GM21737 (cell line): Measurements from ENCODE around the gene PRLR.
A peak's percentile ranks its signal among the peaks of the same experiment; 100 is the strongest.
"Not testable (repeated sequence)": the region's sequence is repeated elsewhere in the genome, so short reads cannot be mapped to it uniquely, and the experiment has no call there.

Source experiments
- ATAC-seq: cut with Tn5 transposase; IDR thresholded peaks from one replicate; pipeline ENCODE4 v1.9.1; 2021; ENCODE audit warnings: mild to moderate bottlenecking, moderate library complexity; ENCODE audit not compliant: unreplicated experiment

The PRLR gene

DNA sequence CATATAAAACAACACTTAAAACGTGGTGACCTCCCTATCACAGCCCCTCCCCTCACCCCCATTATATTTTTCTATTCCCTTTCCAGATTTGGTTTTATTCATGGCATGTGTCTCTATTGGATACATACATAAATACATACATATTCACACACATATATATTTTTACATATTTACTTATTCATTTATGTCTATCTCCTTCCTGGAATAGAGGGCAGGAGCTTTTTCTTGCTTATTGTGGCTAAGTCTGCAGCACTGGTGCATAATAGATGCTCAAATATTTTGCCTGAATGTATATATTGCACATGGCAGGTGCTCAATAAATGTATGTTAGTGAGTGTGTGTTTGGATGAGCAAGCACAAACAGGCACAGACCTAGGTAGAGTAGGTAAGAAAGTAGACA is 185.0 kb downstream of the PRLR start:
- no peak for ATAC-seq

DNA sequence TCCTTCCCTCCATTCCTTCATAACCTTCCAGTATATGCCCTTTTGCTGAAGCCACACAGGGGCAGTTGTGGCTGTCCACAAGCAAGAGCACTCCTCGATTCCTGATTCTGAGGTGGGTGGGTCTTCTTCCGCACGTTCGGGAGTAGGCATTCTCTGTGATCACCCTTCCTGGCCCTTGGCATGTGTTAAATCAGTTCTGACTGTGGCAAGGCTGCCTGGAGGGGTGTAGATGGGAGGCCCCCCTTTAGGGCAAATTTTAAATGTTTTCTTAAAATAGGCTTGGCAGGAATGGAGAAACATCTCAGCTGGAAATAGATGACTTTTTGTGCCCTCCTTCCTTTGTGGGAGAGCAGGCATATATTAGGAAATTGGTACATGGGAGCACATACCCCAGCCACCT is 185.6 kb downstream of the PRLR start:
- ATAC-seq: no peak

DNA sequence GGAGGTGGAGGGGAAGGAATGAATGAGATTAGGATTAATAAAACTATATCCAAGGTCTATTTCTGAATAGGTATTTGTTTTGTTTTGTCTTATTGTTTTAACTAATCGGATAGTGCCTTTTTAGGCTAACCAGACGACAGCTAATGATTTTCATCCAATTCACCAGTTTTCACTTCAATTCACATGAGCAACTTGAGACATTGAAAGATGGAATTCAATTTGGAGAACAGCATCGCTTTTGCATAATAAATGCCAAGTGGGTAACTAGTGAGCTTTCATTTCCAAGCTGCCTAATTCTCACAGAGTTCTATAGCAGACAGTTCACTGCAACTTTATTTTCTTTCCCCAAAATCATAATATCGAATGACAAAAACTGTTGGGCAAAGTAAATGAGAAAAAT is 187.5 kb downstream of the PRLR start:
- no peak for ATAC-seq

DNA sequence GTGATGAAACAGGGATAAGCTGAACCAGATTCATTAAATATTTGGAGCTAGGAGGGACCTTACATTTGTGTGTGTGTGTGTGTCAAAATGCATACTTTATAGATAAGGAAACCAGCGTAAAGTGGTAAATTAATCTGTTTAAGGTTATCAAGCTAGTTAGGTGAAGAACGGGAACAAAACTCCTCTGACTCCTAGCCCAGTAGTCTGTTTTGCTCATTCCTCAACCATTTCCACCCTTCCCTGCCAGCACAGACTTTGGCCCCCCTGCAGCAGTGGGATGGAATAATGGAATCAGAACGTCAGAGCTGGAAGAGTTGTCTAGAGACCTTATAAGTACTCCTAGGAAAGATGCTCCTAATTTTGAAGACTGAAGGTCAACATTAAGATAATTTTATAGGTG is 189.0 kb downstream of the PRLR start:
- ATAC-seq: no peak

DNA sequence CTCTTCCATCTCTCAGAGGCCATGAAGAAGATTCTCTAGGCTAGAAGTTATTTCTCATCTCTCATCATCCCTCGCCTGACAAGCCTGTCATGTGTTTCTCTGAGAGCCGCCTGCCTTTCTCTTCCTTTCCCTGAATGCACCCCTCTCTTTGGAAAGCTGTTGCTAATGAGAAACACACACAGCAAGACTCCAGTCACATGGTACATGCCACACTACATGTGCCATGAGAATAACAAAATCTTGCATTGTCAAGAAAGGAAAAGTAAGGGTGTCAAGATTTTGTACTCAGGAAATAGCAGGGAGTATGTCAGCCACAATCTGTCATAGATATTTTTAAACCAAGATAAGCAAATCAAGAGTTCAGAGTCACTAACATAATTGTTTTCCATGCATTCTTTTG is 191.4 kb downstream of the PRLR start:
- no peak for ATAC-seq

DNA sequence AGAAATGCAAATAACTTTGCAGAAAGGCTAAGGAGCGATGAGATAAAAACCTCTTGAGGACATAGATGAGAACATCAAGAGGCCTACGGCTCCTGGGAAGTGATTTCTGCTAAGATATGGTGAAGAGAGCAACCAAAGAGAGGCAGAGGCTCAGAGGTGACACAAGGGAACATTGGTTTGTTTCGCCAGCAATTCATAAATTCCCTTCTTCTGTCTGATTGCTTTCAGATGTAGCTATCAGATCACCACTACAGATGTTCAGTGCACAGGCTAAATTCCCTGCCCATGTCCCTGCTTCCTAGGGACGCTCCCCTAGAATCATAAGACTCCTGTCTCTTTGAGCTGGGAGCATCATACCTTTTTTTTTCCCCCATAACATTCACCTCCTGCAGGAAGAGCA is 193.8 kb downstream of the PRLR start:
- ATAC-seq: no peak

DNA sequence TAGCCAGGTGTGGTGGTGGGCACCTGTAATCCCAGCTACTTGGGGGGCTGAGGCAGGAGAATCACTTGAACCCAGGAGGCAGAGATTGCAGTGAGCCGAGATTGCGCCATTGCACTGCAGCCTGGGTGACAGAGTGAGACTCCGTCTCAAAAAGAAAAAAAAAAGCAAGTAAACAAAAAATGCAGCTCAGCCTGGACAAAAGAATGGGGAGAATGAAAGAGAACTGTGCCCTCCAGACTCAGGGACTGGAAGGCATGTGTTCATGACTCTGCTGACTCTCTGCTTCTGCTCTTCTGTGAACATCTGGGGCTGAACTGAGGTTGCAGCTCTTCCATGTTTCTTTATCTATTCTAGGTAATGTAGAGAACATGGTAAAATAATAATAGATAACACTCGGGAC is 194.4 kb downstream of the PRLR start:
- not testable (repeated sequence) for ATAC-seq

DNA sequence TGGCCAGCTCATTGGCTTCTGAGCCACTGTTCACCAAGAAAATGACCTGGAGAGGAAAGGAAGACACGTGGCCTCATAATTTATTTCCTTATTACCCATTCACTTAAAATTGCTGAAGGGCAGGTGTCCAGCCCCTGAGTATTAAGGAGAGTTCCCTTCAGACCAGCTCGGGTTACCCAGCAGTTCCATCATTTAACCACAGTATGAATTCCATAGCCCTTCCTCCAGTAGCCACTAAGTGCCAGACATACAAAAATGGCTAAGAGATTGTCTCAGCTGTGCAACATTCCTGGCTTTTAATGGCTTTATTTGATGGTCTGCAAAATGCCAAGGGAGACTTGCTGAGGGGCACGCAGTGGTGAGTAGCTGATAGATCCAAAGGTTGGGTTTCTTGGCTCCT is 195.0 kb downstream of the PRLR start:
- ATAC-seq: no peak

DNA sequence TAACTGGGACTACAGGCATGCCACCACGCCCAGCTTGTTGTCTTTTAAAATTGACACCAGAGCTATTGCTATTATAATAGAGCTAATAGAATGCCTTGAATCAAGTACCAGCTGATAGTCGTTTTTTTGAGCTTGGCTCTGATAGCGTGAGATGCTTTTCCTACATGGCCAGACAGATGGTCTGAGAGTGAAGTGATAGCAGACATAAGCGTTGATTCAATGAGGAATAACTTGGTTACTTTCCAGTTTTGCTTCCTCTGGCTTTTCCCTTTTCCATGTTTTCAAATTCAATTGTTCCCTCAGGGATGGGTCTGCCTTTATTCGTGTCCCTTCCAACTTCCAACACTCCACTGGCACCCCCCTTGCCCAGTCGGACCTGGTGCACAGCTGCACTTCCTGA is 197.9 kb downstream of the PRLR start:
- no peak for ATAC-seq

DNA sequence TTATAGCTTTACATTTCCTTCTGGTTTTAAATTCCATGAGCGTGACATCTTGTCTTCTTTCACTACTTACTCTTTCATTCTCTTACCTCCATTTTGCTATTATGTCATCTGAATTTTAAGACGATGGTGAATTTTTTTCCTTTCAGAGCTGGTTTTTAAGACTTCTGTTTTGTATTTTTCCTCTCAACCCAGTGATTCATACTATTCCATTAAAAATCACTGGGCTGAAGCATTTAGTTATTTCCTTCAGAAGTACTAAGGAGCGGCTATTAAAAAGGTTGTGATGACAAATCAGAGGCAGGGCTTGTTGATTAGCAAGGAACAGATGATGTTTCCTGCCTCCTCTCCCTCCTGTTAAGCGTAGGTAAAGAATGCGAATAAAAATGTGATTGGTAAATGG is 199.0 kb downstream of the PRLR start:
- no peak for ATAC-seq

DNA sequence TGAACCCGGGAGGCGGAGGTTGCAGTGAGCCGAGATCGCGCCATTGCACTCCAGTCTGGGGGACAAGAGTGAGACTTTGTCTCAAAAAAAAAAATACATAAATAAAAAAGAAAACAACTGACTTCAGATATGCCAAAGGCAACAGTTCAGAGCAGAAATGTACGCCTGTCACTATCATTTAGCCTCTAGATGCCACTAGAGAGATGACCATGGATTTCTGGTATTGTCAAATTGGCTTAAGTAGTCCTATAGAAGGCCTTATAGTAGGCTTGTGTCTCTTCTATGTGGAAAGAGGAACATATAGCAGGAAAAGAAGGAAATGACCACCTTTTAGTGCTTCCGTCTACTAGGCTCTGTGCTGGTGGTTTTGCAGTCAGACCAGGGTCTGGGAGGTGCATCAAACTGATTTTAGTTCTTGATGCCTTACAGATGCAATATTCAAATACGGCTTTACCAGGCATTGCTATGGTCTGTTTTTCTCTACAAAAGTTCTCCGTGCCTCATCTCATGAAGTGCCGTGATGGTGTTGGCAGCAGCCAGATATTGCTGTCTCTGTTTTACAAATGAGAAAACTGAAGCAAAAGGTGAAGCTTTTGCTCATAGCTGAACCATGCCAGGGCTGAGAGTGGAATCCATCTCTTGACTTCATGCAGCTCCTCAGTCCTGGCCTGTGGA is 199.7 kb downstream of the PRLR start:
- ATAC-seq: no peak

DNA sequence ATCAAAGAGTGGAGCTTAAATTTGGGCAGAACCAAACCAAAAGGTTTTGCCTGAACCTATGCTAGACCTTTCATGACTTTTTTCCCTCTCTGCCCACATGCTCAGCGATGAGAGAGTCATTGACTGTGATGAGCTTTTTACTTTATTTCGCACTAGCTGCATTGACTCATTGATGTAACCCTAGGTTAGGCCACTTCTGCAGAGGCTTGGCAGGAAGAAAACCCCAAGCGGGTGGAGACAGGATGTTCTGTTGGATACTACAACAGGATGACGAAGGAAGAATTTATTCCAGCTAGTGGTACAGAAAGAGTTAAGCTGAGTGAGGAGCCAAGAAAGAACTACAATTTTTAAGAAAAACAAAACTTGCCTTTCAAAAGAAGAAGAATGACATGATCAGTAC is 201.0 kb downstream of the PRLR start:
- no peak for ATAC-seq

DNA sequence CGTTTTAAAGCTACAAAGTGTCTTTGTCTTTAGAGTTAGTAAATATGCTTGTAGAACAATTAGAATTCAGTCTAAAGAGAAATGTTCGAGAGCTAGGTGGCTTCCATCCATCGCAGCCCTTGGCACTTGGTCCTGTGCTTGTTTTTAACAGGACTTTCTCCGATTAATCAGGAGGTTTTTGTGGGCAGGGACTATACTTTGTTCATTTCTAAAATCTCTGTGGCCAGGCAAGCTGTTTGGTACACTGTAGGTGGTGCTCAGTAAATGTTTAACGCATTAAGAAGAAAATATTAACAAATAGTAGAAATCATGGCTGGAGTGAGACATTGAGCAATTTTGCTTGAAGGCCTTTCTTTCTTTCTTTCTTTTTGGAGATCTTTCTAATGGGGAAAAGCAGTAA is 203.3 kb downstream of the PRLR start:
- ATAC-seq: no peak

DNA sequence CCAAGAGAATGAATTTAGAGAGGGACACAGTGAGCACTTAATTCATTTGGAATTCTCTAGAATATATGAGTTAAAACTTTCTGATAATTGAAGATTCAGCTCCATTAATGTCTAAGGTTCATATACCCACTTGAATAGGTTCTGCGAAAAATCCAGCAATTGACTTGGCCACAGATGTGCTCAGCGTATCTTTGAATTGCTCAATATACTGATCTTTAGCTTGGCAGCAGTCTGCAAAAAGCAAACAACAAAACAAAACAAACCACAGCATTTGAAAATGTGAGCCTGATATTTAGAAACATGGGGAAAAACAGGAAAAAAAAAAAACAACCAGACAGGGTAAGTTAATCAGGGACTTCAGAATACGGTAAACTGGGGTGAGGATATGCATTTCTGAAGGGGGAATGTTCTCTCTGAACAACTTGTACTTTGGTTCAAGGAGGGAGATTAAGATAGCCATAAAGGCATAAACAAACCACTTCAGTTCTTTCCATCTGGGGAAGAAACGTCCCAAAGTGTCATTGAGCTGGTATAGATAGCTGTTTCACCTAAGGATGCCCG is 203.9 kb downstream of the PRLR start:
- ATAC-seq: no peak

DNA sequence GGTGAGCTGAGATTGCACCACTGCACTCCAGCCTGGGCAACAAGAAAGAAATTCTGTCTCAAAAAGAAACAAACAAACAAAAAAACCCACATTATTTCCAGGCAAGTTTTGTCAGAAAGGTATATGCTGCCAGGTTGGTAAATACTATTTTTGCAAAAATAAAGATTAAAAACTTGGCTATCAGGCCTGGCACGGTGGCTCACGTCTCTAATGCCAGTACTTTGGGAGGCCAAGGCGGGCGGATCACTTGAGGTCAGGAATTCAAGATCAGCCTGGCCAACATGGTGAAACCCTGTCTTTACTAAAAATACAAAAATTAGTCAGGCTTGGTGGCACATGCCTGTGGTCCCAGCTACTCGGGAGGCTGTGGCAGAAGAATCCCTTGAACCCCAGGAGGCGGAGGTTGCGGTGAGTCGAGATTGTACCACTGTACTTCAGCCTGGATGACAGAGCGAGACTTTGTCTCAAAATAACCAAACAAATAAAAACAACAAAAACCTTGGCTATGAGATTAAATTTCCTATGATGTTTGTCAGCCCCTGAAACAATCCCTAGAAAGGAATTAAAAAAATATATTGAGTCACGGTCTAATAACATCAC is 205.3 kb downstream of the PRLR start:
- no peak for ATAC-seq

DNA sequence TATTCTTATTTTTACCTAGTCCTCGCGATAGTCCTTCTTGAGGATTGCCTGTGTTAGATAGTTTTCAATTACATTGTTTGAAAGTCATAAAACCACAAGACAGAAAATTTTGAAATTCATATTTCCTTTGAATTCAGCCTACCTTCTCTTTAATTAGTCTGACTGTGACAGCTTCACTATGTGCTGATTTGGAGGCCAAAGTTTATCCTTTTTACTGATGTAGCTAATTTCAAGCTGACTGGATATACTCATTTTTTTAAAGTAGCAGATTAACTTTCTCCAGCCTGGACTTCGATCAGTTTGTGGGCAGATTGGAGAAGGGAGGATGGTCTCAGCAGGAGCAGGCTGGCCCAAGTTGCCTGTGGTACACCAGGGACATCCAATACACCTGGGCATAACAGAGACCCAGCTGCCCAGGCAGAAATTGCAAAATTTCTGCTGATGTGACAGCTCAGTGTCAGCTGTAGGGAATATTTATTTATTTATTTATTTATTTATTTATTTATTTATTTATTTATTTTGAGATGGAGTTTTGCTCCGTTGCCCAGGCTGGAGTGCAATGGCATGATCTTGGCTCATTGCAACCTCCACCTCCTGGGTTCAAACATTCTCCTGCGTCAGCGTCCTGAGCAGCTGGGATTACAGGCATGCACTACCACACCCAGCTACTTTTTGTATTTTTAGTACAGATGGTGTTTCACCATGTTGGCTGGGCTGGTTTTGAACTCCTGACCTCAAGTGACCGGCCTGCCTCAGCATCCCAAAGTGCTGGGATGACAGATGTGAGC is 206.7 kb downstream of the PRLR start:
- ATAC-seq: no peak

DNA sequence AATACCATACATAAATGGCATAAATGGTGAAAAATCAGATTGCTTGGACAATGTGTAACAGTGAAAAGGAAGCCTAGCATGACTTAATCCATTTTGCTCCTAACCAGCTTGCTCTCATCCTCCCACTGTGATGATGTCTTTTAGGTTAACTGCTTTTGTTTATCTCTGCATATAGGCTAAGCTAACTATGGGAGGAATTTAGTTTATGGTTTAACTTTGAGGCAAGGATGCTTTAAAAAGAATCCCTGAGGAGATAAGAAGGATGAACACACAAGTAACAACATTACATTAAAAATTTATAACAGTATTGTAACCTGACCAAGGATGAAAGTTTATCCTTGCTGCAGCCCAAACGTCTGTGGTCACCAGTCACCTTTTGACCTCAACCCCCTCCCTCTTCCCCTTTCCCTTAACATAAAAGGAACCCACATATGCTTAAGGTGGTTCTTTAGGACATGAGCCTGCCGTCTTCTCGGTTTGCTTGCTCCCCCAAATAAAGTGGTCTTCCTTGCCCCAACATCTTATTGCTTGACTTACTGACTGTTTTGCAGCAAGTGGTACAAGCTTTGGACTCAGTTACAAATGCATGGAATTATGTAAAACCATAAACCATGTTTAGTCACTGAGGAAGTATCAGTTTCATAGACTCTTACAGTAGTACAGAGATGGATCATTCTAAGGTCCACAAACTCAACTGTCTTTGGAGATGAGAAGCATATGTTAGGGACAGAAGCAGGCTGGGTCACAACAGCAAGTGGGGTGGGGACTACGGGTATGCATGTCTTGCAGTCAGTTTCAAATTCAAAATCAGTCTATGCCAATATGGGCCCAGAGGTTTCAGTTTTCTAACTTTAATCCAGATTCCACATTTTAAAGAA is 213.9 kb downstream of the PRLR start:
- peak; percentile 85 for ATAC-seq

DNA sequence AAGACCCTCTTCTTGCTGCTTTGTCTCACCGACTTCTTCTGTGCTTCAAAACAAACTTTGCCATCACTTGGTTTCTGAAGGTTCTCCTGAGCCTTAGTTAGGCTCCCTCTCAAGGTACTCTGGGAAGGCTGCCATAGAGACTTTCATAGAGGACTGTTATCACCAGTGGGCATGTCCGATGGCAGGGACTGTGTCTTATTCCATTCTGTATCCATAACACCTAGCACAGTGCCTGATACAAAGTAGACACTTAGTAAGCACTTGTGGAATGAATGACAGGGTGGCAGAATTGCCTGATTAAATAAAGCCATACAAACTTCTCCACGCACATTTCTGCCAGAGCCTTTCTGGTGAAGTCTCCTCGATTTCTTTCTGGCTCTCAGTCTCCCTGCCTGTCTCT is 215.2 kb downstream of the PRLR start:
- no peak for ATAC-seq

DNA sequence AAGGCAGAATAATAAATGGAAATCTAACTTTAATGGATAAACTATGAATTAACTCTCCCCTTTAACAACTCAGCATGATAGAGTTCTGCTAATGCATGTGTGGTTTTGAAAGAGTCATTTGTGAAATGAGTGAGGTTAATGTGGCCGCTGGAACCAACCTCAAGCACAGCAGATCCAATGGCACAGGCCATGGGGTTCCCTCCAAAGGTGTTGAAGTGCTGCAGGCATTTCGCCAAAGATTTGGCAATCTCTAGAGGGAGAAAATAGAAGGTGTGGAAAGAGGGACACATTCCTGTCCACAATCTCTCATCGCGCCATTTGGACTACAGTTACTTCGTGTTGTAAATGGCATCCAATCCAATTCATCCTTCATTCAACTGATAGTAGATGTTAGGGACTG is 217.5 kb downstream of the PRLR start:
- no peak for ATAC-seq

DNA sequence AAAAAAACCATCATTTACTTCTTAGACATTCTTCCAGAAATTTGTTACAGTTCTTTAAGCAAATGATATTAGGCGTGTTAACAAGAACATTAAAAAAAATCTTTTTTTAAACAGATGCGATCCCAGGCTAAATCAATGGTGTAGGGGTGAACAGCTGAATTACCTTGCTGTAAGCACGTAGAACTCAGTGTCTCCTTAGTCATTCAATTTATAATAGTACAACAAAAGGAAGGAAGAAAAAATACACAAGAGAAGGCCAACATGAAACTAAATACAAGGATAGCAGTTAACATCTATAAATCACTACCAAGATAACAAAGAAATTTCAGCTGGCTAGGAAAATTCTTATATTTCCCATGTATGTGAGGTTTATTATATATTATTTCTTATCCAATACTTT is 217.9 kb downstream of the PRLR start:
- no peak for ATAC-seq

DNA sequence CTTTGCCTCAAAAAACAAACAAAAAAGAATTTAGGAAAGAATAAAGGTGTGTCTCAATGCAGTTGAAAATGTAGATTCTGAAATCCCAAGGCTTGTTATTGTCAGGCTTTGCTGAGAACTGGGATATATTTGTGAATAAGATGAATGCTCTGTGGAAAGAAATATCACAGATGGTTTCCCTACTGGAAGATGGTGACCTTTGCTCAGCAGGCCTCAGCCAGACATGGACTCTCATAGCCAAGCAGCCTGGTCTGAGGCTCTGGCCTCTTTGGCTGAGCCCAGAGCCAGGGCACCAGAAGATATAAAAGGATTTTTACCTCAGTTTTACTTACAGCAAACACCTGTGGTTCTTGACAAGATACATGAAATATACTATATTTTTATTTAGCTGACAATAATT is 219.6 kb downstream of the PRLR start:
- no peak for ATAC-seq
